ENCODE results near the gene ANKH.
"Not testable (repeated sequence)": the region's sequence is repeated elsewhere in the genome, so short reads cannot be mapped to it uniquely, and the experiment has no call there.

Gene ANKH

DNA sequence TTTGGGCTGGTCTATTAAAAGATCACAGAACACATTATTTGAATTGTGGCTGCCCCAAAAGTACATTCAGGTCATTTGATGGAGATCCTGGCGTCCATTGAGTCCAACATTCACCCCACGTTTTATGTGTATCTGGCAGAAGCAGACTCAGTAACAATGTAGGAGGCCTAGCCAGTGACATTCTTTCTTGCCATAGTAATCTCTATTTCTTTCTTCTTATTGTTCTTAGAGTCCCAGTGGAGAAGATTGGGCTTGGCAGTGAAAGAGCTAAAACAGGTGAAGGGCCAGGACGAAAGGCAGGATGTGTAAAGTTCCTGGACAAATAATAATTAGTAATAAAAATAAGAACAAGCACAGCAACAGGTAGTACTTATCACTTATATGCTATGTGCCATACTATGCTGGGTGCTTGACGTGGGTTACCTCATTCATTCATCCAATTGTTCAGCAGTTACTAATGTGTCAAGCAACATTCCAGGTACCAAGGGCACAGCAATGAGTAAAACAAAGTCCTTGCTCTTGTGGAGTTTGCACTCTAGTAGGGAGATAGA, 12.6 kb upstream of the ANKH start:
- DNase-seq (ENCODE audit: low read depth, low spot score): no peak

DNA sequence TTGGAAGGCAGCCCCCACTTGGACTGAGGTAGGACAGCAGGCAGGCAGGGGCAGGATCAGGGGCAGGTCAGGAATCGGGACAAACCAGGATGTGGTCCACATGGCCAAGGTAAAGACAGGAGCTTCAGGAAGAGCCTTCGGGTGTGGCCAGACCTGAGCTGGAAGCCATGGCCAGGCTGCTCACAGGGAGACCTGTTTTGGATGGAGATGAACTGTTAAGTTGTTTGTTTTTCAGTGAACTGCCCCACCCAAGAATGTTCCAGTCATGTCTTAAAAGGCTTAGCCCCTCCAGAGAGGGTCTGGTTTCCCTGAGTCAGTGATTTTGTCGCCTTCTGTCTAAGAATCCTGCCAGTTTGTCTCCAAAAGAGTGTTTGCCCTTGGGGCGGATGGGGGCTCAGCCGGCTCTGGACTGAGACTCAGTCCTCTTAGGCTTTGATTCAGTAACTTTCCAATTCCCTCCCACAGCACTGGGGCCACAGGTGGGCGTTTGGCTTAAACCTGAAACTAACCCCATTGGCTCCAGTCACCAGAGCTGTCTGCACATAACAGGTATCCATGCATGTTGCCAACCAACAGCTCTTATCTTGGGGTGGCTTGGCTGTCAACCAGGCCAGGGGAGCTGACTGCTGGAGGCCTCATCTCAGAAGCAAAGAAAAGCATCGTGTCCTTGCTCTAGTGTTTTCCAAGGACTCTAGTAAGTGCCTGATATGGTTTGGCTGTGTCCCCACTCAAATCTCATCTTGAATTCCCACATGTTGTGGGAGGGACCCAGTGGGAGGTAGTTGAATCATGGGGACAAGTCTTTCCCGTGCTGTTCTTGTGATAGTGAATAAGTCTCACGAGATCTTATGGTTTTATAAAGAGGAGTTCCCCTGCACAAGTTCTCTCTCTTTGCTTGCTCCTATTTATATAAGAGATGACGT, 11.3 kb upstream of the ANKH start:
- DNase-seq (ENCODE audit: low read depth, low spot score): no peak

- DNase-seq (ENCODE audit: low read depth, low spot score): no peak
Observed at GRCh38 chr5:14881826-14882225, 10.2 kb upstream of the ANKH start.

DNA sequence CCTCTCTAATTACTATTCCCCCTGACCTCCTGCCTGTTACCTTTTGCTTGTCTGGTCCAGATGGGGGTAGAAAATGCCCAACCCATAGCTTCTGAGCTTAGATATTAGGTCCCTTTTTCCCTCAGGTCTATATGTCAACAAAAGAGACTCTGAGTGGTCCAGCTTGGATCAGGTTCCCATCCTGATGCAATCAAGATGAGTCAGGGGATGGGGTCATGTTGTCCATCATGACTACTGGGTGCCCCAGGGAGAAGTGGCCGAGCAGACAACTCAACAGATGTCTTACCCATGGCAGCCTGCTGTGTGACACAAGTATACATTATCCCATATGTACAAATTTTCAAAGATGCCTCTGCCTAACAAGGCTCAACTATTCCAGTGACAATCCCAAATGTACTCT, 9.1 kb upstream of the ANKH start:
- no peak for DNase-seq (ENCODE audit: low read depth, low spot score)

GRCh38 chr5:14879937-14880589, 8.5 kb upstream of the ANKH start:
- DNase-seq (ENCODE audit: low read depth, low spot score): no peak

DNA sequence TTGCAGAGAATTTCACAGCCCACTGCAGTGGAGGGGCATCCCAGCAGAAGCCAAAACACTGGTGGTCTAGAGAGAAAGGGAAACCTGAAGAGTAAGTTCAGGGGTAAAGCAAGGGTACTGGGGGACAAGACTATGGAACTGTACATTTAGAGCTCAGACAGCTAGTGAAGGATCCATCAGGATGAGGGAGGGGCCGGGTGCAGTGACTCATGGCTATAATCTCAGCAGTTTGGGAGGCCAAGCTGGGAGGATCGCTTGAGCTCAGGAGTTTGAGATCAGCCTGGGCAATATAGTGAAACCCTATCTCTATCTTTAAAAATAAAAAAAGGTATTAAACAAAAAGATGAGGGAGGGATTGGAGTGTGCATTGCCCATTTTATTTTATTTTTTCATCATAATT, 7.8 kb upstream of the ANKH start:
- DNase-seq (ENCODE audit: low read depth, low spot score): no peak

GRCh38 chr5:14878192-14878591, 6.6 kb upstream of the ANKH start:
- DNase-seq (ENCODE audit: low read depth, low spot score): not testable (repeated sequence)

GRCh38 chr5:14876095-14876494, 4.5 kb upstream of the ANKH start:
- DNase-seq (ENCODE audit: low read depth, low spot score): no peak

DNA sequence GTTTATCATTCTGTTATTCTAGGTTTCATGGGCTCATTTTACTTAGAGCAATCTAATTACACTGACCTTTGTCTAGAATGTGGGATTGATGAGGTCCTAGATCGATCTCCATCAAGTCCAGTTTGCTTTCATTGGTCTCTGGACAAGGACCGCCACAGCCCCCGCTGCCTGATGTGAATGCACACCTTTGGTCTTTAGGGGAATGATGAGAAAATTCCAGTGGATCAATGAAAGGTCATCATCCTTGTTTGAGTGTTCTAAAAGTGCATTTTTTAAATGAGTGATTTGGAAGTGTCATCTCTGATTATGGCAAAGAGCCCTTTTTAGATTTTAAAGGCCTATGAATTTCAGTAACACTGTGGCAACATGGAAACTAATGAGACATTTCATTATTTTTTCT, 2.2 kb upstream of the ANKH start:
- DNase-seq (ENCODE audit: low read depth, low spot score): no peak

- no peak for DNase-seq (ENCODE audit: low read depth, low spot score)
Observed at GRCh38 chr5:14873093-14873492, 1.5 kb upstream of the ANKH start.

- peak; percentile 42 for DNase-seq (ENCODE audit: low read depth, low spot score)
Observed at GRCh38 chr5:14872070-14872989, 752 bp upstream of the ANKH start.

- peak; percentile 58 for DNase-seq (ENCODE audit: low read depth, low spot score)
Observed at GRCh38 chr5:14870337-14871213, 1.0 kb downstream of the ANKH start.

GRCh38 chr5:14869668-14870164, 1.9 kb downstream of the ANKH start:
- DNase-seq (ENCODE audit: low read depth, low spot score): peak; percentile 17

- DNase-seq (ENCODE audit: low read depth, low spot score): no peak
Observed at GRCh38 chr5:14869233-14869632, 2.3 kb downstream of the ANKH start.

DNA sequence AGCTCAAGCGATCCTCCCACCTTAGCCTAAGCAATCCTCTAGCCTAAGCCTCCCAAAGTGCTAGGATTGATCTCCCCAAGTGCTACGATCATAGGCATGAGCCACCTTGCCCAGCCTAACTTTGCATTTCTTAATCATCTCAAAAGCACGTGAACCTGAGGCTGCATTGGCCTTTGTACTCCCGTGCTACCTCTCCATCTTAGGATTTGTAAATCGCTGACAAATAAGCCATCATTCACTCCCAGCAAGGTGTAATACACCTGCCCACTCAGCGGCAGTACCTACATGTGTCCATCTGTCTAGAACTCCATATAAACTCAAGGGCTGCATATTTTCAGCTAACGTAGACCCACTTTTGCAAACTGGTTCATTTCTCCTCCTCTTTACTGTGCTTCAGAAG, 2.8 kb downstream of the ANKH start:
- DNase-seq (ENCODE audit: low read depth, low spot score): no peak

- DNase-seq (ENCODE audit: low read depth, low spot score): no peak
Observed at GRCh38 chr5:14864181-14864812, 7.3 kb downstream of the ANKH start.

GRCh38 chr5:14863105-14863504, 8.5 kb downstream of the ANKH start:
- no peak for DNase-seq (ENCODE audit: low read depth, low spot score)

DNA sequence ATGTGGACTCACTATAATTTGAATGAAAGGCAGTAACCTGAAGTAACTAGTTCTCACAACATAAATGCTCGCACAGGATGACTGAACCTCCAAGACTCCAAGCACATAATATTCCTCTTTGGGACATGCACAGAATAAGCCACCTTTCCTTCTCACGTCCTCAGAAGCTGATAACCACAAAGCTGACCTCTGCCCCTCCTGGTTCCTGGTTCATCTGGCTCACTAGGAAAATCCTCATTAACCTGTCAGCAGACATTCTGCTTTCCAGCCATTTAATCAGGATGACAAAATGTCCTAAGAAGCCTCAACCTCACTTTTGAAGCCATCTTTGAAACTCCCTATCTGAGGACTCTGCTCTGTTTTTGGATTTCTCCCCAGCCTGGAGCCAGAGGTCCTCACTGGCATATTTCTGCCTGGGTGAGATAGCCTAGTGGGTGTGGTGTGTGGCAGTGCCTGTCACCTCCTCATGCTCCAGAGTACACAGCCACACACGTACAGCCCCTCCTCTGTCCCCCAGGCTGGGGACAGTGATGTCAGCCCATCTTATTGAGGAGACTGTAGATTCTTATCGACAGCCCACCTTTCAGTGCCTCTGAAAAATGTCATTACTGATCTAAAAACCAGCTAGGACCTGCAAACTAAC, 10.3 kb downstream of the ANKH start:
- DNase-seq (ENCODE audit: low read depth, low spot score): no peak

DNA sequence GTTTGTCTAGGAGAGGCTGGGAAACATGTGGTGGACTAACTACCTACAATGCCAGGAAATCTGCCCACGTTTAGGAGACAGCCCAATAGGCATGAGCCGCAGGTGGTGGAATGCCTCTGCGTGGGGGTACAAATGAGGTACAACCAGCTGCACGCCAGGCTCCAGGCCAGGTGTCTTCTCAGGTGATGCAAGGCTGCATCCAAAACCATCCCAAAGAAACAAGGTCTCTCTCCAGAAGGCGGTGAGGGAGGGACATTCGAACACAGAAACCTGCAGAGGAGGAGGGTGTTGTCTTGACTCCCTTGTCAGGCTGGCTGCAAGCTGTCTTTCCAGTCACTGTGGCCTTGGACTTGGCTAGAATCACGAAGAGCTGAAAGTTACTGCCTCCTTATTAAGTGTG, 11.6 kb downstream of the ANKH start:
- DNase-seq (ENCODE audit: low read depth, low spot score): no peak

GRCh38 chr5:14859150-14859549, 12.4 kb downstream of the ANKH start:
- no peak for DNase-seq (ENCODE audit: low read depth, low spot score)
